GM19023 (cell line): ENCODE data around the gene OR52I2.

Experiments used
- ATAC-seq: cut with Tn5 transposase; IDR thresholded peaks from one replicate; pipeline ENCODE4 v1.9.1; 2021; ENCODE audit warnings: mild to moderate bottlenecking, moderate library complexity; ENCODE audit not compliant: unreplicated experiment

The OR52I2 gene

DNA sequence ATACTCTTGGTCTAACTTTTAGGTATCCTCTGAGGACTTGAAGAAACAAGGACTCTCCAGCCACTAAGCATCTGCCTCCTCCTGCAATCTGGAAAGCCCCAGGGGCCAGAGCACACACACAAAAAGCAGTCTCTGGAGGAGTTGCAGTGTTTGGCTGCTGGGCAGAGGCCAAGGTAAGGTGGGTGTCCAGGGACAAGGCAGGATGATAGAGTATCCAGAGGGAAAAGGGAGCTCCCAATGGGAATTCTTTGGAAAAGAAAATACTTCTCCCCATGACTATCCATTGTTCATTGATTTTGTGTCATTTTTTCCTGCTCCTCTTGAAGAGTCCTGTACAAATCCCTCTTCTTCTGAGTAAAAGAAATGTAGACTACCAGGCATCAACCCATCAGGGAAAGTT lies at the start of gene OR52I2:
OR52I2 (plus strand) TSS at position 301 of the 400 bp plus-strand sequence.
- no peak for ATAC-seq

GRCh38 chr11:4539603-4540219 lies 41.8 kb upstream of the OR52I2 start:
- no peak for ATAC-seq

- ATAC-seq: no peak
Observed at GRCh38 chr11:4541071-4541470, 40.5 kb upstream of the OR52I2 start.

- ATAC-seq: no peak
Observed at GRCh38 chr11:4543561-4543960, 38.0 kb upstream of the OR52I2 start.

- no peak for ATAC-seq
Observed at GRCh38 chr11:4544891-4545290, 36.7 kb upstream of the OR52I2 start, which contains the start of gene OR52M1. Gene OR52M1, plus strand, starts transcription at chr11:4545191. Its CDS starts 0 bp downstream, at chr11:4545191.

DNA sequence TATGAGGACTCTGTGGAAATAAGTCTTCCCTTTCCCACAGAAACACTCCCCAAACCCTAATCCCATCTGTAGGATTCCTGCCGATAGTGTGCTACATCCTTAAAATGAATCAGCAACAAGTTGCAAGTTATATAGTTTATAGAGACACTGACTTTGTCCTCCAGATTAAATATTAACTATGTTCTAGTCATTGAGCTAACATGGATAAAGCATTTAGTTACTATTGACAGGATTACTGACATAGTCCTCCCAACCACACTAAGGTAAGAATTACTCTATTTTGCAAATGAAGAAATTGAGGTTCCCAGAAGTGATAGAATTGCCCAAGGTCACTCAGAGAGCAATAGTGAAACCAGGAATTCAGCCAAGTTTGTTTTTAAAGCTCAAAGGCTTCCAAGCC lies 34.7 kb upstream of the OR52I2 start:
- ATAC-seq: no peak

- ATAC-seq: no peak
Observed at GRCh38 chr11:4547416-4547815, 34.1 kb upstream of the OR52I2 start.

GRCh38 chr11:4551346-4551979 lies 30.1 kb upstream of the OR52I2 start:
- no peak for ATAC-seq

DNA sequence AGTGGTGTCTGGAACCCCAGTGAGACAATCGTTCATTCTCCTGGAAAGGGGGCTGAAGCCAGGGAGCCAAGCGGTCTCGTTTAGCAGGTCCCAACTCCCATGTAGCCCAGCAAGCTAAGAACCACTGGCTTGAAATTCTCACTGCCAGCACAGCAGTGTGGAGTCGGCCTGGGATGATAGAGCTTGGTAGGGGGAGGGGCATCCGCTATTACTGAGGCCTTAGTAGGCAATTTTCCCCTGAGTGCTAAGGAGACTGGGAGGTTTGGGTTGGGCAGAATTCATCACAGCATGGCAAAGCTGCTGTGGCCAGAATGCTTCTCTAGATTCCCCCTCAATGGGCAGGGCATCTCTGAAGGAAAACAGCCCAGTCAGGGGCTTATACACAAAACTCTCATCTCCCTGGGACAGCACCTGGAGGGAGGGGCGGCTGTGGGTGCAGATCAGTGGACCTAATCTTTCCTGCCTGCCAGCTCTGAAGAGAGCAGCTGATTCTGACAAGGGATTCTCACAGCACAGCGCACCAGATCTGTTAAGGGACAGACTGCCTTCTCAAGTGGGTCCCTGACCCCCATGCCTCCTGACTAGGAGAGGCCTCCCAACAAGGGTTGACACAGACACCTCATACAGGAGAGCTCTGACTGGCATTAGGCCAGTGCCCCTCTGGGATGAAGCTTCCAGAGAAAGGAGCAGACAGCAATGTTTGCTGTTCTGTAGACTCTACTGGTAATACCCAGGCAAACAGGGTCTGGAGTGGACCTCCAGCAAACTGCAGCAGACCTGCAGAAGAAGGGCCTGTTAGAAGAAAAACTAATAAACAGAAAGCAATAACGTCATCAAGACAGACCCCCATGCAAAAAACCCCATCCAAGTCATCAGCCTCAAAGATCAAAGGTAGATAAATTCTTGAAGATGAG lies 21.8 kb upstream of the OR52I2 start:
- no peak for ATAC-seq

DNA sequence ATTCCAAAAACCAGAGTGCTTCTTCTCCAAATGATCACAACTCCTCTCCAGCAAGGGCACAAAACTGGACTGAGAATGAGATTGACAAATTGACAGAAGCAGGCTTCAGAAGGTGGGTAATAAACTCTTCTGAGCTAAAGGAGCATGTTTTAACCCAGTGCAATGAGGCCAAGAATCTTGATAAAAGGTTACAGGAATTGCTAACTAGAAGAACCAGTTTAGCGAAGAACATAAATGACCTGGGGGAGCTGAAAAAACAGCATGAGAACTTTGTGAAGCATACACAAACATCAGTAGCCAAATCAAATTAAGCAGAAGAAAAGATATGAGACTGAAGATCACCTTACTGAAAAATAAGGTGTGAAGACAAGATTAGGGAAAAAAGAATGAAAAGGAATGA lies 21.1 kb upstream of the OR52I2 start:
- no peak for ATAC-seq

DNA sequence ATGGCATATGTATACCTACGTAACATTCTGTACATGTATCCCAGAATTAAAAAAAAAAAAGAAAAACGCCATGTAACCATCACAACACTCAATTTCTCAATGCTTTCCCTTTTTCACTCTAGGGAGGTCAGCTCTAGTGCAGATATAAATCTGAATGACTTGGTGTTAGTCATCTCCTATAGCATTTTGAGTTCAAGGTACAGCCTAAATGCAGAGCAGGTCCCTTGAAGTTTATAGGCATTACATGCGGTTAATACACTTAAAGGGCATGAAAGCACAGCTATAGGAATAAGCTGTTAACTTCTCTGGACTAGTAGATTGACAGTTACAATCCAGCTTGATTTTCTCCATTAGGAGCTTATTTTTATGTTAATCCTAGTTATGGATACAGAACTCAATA lies 16.2 kb upstream of the OR52I2 start:
- no peak for ATAC-seq

GRCh38 chr11:4569075-4569474 lies 12.5 kb upstream of the OR52I2 start:
- ATAC-seq: no peak

DNA sequence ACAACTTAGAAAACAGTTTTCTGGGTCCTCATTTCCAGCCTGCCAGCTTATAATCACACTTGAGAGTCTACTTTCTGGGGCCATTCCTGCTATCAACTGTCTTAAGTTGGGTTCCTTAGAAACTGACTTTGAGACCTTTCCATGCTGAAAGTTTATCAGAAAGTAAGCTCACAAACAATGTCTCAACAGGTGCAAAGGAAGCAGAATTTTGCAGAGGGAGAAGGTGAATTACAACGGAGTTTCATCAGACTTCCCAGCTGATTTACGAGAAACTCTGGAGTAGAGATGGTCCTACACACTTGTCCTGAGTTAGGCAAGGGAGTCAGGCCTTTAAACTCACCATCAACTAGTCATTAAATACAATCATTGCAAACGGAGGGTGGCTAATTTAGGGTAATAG lies 4.7 kb upstream of the OR52I2 start:
- no peak for ATAC-seq

GRCh38 chr11:4577761-4578160 lies 3.8 kb upstream of the OR52I2 start:
- no peak for ATAC-seq

DNA sequence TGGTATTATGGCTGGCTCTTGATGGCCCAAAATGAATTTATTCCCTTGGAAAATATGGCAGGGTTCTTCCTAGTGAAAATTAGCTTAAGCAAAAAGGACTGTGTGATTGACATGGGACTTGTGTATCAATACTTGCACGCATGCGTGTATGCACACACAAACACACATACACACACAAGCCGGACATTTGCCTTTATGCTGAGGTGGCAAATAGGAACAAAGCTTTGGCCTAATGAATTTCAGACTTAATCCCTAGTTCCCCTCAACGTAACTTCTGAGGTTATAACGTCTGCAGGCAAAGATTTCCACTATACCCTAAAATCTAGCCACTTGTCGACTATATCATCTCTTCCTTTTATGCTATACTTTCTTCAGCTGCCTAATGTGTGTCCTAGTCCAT lies 2.9 kb upstream of the OR52I2 start:
- no peak for ATAC-seq

DNA sequence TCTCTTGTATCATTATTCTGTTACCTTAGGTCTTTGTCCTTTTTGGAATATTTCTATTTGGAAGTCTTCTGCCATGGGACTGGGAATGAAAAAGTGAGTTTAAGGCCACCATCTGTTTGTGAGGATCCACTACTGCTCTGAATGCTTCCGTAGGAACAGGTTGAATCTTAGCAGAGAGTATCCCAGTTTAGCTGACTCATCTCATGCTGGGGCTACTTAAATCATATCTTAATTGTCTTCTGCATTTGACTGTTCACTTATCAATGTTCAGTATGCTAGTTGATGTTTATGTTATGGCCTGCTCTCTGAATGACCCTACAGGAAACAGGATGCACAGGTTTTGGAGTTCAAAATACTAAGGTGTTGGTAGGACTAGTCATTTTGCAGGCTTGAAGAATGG lies 1.4 kb upstream of the OR52I2 start:
- no peak for ATAC-seq

DNA sequence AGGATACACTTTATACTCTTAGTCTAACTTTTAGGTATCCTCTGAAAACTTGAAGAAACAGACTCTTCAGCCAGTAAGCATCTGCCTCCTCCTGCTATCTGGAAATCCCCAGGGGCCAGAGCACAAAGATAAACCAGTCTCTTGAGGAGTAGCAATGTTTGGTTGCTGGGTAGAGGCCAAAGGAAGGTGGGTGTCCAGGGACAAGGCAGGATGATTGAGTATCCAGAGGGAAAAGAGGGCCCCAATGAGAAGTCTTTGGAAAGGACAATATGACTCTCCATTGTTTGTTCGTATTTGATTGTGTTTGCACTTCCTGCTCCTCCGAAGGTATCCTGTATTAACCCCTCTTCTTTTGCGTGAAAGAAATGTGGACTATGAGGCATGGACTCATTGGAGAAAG lies 7.5 kb downstream of the OR52I2 start:
- no peak for ATAC-seq

DNA sequence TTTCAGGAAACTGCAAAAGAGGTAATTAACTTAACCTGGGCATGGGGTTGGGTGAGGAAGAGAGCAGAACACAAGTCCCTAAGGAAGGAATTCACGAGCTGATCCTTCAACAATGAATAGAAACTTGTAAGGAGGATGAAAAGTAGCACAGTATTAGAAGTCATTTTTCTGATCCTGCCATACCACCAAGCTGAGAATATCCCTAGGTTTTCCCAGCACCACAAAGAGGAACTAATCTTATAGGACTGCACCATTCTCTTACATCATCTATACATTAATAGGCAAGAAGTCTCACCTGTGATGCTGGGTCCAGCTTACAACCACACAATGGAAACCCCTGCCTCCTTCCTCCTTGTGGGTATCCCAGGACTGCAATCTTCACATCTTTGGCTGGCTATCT lies 12.2 kb downstream of the OR52I2 start, which contains the start of gene OR52I1:
OR52I1 (plus strand) TSS at position 301 of the 400 bp plus-strand sequence; CDS start at position 301, 0 bp downstream.
- ATAC-seq: no peak

GRCh38 chr11:4605057-4605456 lies 23.5 kb downstream of the OR52I2 start:
- no peak for ATAC-seq

- ATAC-seq: no peak
Observed at GRCh38 chr11:4606231-4607015, 24.9 kb downstream of the OR52I2 start.

DNA sequence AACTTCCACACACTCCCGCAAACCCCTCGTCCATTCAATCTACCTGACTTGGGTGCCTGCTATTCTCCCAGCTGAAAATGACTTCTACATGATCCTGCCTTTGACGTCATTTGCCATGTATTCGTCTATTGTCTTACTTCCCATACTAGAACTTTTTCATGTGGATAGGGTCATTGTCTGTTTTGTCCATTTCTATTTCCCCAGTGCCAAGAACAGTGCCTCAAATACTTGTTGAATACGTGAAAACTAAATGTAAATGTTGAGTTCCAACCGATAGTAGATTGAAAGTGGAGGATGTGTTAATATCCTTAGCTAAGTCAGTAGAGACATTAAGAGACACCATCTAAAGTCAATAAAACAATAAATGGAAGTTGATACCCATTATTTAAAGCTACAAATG lies 25.6 kb downstream of the OR52I2 start:
- ATAC-seq: no peak
